ENCODE results near the gene GSTP1. TPM values are rescaled to one million over a fixed set of nuclear protein-coding genes. Genes with fewer than 3 reads are reported as not detected.
"Not testable (repeated sequence)": the region's sequence is repeated elsewhere in the genome, so short reads cannot be mapped to it uniquely, and the experiment has no call there.

Gene GSTP1
- total RNA-seq, 2 experiments from 2014 or later: 339 to 406 TPM

DNA sequence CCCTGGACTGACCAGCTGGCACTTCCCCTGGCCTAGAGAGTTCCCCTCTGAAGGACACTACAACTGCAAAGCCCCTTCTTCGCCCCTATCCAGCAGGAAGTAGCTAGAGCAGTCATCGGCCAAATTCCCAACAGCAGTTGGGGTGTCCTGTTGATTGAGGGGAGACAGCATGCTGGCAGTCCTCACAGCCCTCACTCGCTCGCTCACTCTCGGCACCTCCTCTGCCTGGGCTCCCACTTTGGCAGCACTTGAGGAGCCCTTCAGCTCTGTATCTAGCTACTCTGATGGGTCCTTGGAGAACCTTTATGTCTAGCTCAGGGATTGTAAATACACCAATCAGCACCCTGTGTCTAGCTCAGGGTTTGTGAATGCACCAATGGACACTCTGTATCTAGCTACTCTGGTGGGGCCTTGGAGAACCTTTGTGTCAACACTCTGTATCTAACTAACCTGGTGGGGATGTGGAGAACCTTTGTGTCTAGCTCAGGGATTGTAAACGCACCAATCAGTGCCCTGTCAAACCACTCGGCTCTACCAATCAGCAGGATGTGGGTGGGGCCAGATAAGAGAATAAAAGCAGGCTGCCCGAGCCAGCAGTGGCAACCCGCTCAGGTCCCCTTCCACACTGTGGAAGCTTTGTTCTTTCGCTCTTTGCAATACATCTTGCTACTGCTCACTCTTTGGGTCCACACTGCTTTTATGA lies 42.7 kb downstream of the GSTP1 start:
- H3K9me3 Mint-ChIP-seq (ENCODE audit: low read depth): not testable (repeated sequence)
- H3K4me1 Mint-ChIP-seq: peaks cover 13% of the 10 kb centered on the region
- CTCF ChIA-PET: interaction anchor here (0.6 to 8.4 kb wide), 5 partner anchors 11 to 47 kb away, joined by 3 to 157 read pairs (median 5); partner anchors contain the start of gene ACY3

GRCh38 chr11:67626970-67627369 lies 43.4 kb downstream of the GSTP1 start:
- DNase-seq (no peak), ATAC-seq (no peak)
- H3K27ac Mint-ChIP-seq: no peak overlapping the region
- CTCF ChIA-PET: interaction anchor here (0.6 to 8.4 kb wide), 6 partner anchors 11 to 46 kb away, joined by 3 to 157 read pairs (median 58); partner anchors contain the start of gene ACY3
- no peaks in the 10 kb centered on the region for H3K27me3 Mint-ChIP-seq
- H3K9me3 Mint-ChIP-seq (ENCODE audit: low read depth): no peaks in the 10 kb centered on the region
- peaks cover 13% of the 10 kb centered on the region for H3K4me1 Mint-ChIP-seq
- no peak overlapping the region for H3K4me3 Mint-ChIP-seq
- H3K36me3 Mint-ChIP-seq: no peaks in the 10 kb centered on the region

More for the DNA sequence above, 42.7 kb downstream of the GSTP1 start:
- H3K27me3 Mint-ChIP-seq, H3K4me3 Mint-ChIP-seq, ATAC-seq, H3K36me3 Mint-ChIP-seq, DNase-seq, H3K27ac Mint-ChIP-seq: not testable (repeated sequence)

DNA sequence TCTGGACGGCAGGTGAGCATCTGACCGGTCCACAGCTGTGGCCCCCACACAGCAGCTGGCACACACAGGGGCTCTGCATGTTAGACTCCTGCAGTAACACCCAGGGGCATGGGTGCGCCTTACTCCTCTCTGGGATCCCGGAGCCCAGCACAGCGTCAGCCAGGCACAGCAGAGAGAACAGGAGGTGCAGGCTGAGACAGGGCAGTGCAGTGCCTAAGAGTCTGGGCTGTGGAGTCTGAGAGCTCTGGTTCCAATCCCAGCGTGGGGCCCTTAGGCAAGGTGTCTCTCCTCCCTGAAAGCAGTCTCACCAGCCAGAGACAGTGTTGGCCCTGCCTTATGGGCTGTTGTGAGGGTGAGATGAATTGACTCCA lies 43.8 kb downstream of the GSTP1 start:
- ATAC-seq (no peak), DNase-seq (no peak)
- Mint-ChIP-seq H3K9me3 (ENCODE audit: low read depth) (no peaks in the 10 kb centered on the region), H3K4me3 (no peak overlapping the region), H3K27me3 (no peaks in the 10 kb centered on the region), H3K27ac (peak overlapping the region; percentile 26), H3K4me1 (peaks cover 13% of the 10 kb centered on the region), H3K36me3 (no peaks in the 10 kb centered on the region)
- CTCF ChIA-PET: interaction anchor here (1.1 to 8.4 kb wide), 5 partner anchors 11 to 86 kb away, joined by 5 to 157 read pairs (median 111); partner anchors contain the start of gene ACY3

DNA sequence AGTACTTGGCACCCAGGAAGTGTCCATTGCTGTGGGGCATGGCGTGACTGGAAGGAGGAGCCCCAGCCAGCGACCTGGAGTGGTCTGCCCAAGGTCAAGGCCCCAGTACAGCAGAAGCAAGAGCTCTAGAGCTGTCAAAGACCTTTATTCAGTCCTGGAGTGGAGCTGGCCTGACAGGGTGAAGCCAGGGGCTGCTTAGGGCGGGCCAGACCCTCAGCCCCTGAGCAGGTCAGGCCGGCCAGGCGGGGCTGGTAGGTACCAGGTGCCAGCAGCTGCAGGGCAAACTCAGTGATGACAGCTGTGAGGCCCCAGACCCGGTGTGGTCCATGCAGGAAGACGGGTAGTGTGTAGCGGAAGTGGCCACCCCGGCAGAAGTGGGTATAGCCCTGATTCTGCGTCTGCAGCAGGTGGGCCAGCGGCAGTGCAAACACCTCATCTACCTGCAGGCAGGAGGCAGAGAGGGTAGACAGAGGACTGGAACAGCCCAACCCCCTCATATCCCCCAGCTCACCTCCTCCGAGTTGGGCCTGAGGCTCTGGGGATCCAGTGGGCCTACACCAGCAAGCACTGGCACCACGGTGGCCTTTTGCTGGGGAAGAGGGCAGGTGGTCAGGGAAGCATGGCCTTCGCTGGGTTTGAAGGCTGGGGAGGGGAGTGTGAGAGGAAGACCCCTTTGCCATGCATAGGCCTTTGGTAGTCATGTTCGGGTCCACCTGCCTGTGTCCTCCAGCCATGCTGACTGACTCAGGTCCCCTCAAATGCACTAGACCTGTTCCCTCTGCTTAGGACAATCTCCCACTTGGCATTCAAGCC lies 44.4 kb downstream of the GSTP1 start:
- H3K4me3 Mint-ChIP-seq: no peak overlapping the region
- CTCF ChIA-PET: interaction anchor here (1.0 to 8.4 kb wide), 18 partner anchors 8 to 990 kb away, joined by 3 to 157 read pairs (median 12); partner anchors contain the start of genes ACY3, GSTP1 and TBX10
- no peaks in the 10 kb centered on the region for H3K36me3 Mint-ChIP-seq
- ATAC-seq (no peak), DNase-seq (no peak)
- H3K4me1 Mint-ChIP-seq: peaks cover 13% of the 10 kb centered on the region
- H3K27me3 Mint-ChIP-seq: no peaks in the 10 kb centered on the region
- H3K9me3 Mint-ChIP-seq (ENCODE audit: low read depth): no peaks in the 10 kb centered on the region
- no peak overlapping the region for H3K27ac Mint-ChIP-seq

- no peaks in the 10 kb centered on the region for H3K27me3 Mint-ChIP-seq
- H3K9me3 Mint-ChIP-seq (ENCODE audit: low read depth): no peaks in the 10 kb centered on the region
- peak overlapping the region; percentile 76 for H3K4me3 Mint-ChIP-seq
- peaks cover 13% of the 10 kb centered on the region for H3K4me1 Mint-ChIP-seq
- CTCF ChIA-PET: interaction anchor here (0.9 to 8.4 kb wide), 33 partner anchors 9 to 991 kb away, joined by 3 to 157 read pairs (median 6); partner anchors contain the start of genes ACY3, GSTP1, POLD4 and TBX10
- DNase-seq (no peak), ATAC-seq (no peak)
- no peaks in the 10 kb centered on the region for H3K36me3 Mint-ChIP-seq
- peak overlapping the region; percentile 33 for H3K27ac Mint-ChIP-seq
Observed at GRCh38 chr11:67628710-67629385, 45.2 kb downstream of the GSTP1 start.

- peak within 1 kb of the TSS; percentile 76 for H3K4me3 Mint-ChIP-seq
- ATAC-seq (peak; percentile 67), DNase-seq (peak; percentile 94)
- H3K9me3 Mint-ChIP-seq (ENCODE audit: low read depth): no peaks in the 10 kb centered on the region
- no peaks in the 10 kb centered on the region for H3K27me3 Mint-ChIP-seq
- CTCF ChIA-PET: interaction anchor here (0.7 to 8.4 kb wide), 34 partner anchors 10 to 992 kb away, joined by 3 to 157 read pairs (median 6); partner anchors contain the start of genes ACY3, GSTP1, POLD4 and TBX10
- H3K36me3 Mint-ChIP-seq: no peaks in the 10 kb centered on the region
- peak within 1 kb of the TSS; percentile 87 for H3K27ac Mint-ChIP-seq
- H3K4me1 Mint-ChIP-seq: peaks cover 13% of the 10 kb centered on the region
Observed at GRCh38 chr11:67629386-67630227, 46.0 kb downstream of the GSTP1 start, which contains the start of gene NUDT8. Gene NUDT8 (minus strand): TSS chr11:67629937. CDS start chr11:67629911, 26 bp downstream.

DNA sequence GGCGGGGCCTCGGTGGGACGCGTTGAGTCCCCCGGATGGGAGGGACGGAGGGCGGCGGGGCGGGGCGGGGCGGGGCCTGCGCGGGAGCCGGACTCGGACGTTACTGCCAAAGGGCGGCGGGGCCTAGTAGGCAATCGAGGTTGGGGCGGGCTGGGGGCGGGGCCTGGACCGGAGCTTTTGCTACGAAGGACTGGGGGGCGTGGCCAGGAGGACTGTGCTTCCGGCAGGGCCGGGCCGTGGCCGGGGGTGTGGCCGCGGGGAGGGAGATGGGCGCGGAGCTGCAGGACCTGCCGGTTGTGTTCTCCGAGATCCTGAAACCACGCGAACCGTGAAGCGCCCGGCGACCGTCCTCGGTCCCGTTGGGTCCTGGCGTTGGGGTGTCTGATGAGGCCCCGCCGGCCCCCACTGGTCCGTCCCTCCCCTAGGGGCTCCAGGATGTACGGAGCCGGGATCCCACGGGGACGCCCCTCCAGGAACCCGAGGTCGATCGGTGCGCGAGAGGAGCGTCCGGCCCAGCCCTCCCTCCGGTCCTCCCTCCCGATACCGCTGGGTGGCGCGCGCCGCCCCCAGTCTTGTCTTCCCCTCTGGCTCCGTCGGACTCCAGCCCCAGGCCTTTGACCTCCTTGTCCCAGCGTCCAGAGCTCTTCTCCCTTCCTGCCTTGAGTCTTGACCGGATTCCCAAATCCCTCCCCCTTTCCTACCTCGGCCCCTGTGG lies 46.8 kb downstream of the GSTP1 start:
- CTCF ChIA-PET: interaction anchor here (0.7 to 8.4 kb wide), 23 partner anchors 9 to 293 kb away, joined by 3 to 157 read pairs (median 8); partner anchors contain the start of genes ACY3, GSTP1, POLD4 and TBX10
- peaks cover 13% of the 10 kb centered on the region for H3K4me1 Mint-ChIP-seq
- H3K4me3 Mint-ChIP-seq: peak overlapping the region; percentile 76

GRCh38 chr11:67630943-67631331 lies 47.3 kb downstream of the GSTP1 start:
- H3K4me1 Mint-ChIP-seq: peaks cover 13% of the 10 kb centered on the region
- H3K27me3 Mint-ChIP-seq: no peaks in the 10 kb centered on the region
- peak overlapping the region; percentile 86 for H3K27ac Mint-ChIP-seq
- CTCF ChIA-PET: interaction anchor here (1.3 to 8.4 kb wide), 11 partner anchors 8 to 278 kb away, joined by 3 to 157 read pairs (median 16); partner anchors contain the start of genes ACY3, POLD4 and TBX10
- H3K4me3 Mint-ChIP-seq: peak overlapping the region; percentile 76
- ATAC-seq (no peak), DNase-seq (no peak)
- no peaks in the 10 kb centered on the region for H3K9me3 Mint-ChIP-seq (ENCODE audit: low read depth)
- no peaks in the 10 kb centered on the region for H3K36me3 Mint-ChIP-seq

More for the DNA sequence above, 46.8 kb downstream of the GSTP1 start:
- Mint-ChIP-seq H3K27ac (peak overlapping the region; percentile 87), H3K27me3 (no peaks in the 10 kb centered on the region), H3K36me3 (no peaks in the 10 kb centered on the region), H3K9me3 (ENCODE audit: low read depth) (no peaks in the 10 kb centered on the region)
- DNase-seq: peak; percentile 99
- peak; percentile 76 for ATAC-seq

DNA sequence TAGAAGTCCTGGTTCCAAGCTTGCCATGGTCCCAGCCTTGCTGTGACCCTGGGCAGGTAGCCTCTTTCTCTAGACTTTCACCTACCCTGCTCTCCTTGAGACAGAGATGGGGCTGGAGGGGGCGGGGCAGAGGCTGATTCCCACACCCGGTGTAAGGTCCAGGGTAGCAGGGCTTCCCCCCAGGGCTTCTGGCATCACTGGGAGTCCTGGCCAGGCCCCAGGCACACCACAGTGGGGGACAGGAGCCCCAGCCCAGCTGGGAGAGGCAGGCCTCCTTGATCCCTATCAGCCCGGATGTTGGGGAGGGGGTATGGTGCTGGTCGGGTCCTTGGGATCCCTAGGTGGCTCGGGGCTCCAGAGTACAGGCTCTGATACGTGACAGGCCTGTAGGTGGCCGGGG lies 47.8 kb downstream of the GSTP1 start:
- no peak overlapping the region for H3K4me3 Mint-ChIP-seq
- no peak overlapping the region for H3K27ac Mint-ChIP-seq
- CTCF ChIA-PET: interaction anchor here (3.5 to 8.4 kb wide), 6 partner anchors 8 to 82 kb away, joined by 16 to 157 read pairs (median 68); partner anchors contain the start of genes ACY3 and TBX10
- no peaks in the 10 kb centered on the region for H3K36me3 Mint-ChIP-seq
- ATAC-seq: no peak
- peaks cover 13% of the 10 kb centered on the region for H3K4me1 Mint-ChIP-seq
- DNase-seq: no peak
- no peaks in the 10 kb centered on the region for H3K27me3 Mint-ChIP-seq
- no peaks in the 10 kb centered on the region for H3K9me3 Mint-ChIP-seq (ENCODE audit: low read depth)

GRCh38 chr11:67631853-67632174 lies 48.2 kb downstream of the GSTP1 start:
- H3K4me3 Mint-ChIP-seq: no peak overlapping the region
- no peak for ATAC-seq
- H3K27ac Mint-ChIP-seq: no peak overlapping the region
- peaks cover 16% of the 10 kb centered on the region for H3K4me1 Mint-ChIP-seq
- CTCF ChIA-PET: interaction anchor here (4.0 to 8.4 kb wide), 5 partner anchors 17 to 82 kb away, joined by 16 to 157 read pairs (median 111); partner anchors contain the start of gene ACY3
- H3K36me3 Mint-ChIP-seq: no peaks in the 10 kb centered on the region
- no peak for DNase-seq
- H3K9me3 Mint-ChIP-seq (ENCODE audit: low read depth): no peaks in the 10 kb centered on the region
- no peaks in the 10 kb centered on the region for H3K27me3 Mint-ChIP-seq

DNA sequence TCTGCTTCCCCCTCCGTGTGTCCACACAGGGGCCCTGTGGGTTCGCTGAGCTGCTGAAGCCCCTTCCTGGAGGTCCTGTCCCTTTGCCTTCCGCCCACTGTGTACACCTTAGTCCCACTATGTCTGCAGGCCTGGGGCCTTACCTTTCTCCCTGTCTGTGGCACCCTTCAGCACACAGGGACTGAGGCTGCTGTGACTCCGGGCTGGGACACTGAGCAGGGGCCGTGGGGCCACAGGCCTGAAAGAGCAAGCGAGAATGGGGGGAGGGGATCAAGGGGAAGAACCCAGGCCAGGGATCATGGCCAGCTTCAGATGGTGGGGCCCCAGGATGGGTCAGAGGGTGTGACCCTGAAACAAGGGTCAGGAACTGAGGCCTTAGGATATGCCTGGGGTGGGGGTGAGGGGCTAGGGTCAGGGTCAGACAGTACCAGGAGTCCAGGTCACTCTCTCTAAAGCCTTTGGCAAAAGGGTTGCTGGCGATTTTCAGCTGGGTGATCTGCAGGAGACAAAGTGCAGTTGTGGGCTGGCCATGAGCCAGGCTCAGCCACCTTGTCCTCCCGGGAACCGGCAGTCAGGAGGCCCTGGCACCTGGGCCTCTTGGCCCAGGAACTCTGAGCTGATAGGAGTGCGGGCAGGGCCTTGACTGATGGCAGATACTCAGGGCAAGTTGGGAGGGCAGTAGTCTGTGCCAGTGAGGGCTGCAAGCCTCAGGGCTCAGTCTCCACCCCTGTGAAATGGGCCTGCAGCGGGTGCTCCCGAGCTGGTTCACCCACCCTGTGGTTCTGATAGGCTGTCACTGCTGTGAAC lies 48.8 kb downstream of the GSTP1 start:
- DNase-seq (no peak), ATAC-seq (no peak)
- CTCF ChIA-PET: interaction anchor here (4.9 to 8.4 kb wide), 4 partner anchors 16 to 81 kb away, joined by 16 to 157 read pairs (median 122); partner anchors contain the start of gene ACY3
- H3K4me3 Mint-ChIP-seq: no peak overlapping the region
- no peak overlapping the region for H3K27ac Mint-ChIP-seq
- no peaks in the 10 kb centered on the region for H3K9me3 Mint-ChIP-seq (ENCODE audit: low read depth)
- peaks cover 22% of the 10 kb centered on the region for H3K4me1 Mint-ChIP-seq
- no peaks in the 10 kb centered on the region for H3K27me3 Mint-ChIP-seq
- no peaks in the 10 kb centered on the region for H3K36me3 Mint-ChIP-seq
